KMS-11 (cell line): ENCODE data around the gene MSANTD1.

Experiments
- H2AFZ ChIP-seq: fragments of 200-600 bp; sonication (generic); 2 replicates; pipeline ENCODE4 v1.6.1; 2016; ENCODE audit warnings: antibody characterized with exemption, mixed run types, low read depth
- H3K27ac ChIP-seq: fragments of 200-600 bp; sonication (generic); 2 replicates; pipeline ENCODE4 v1.6.1; 2016; ENCODE audit warnings: mild to moderate bottlenecking, mixed run types
- H3K27me3 ChIP-seq: fragments of 200-600 bp; sonication (generic); 2 replicates; pipeline ENCODE4 v1.6.1; 2017; ENCODE audit warnings: mild to moderate bottlenecking, low read depth, mixed run types, moderate library complexity; ENCODE audit not compliant: insufficient read depth
- H3K36me3 ChIP-seq: fragments of 200-600 bp; sonication (generic); 2 replicates; pipeline ENCODE4 v1.6.1; 2017; ENCODE audit warnings: mild to moderate bottlenecking, mixed run types; ENCODE audit not compliant: insufficient read depth
- H3K4me1 ChIP-seq: fragments of 200-600 bp; sonication (generic); 2 replicates; pipeline ENCODE4 v1.6.1; 2016; ENCODE audit warnings: mild to moderate bottlenecking, low read depth, mixed run types; ENCODE audit not compliant: poor library complexity, severe bottlenecking
- H3K4me2 ChIP-seq: fragments of 200-600 bp; sonication (generic); 2 replicates; pipeline ENCODE4 v1.7.0; 2016; ENCODE audit warnings: mild to moderate bottlenecking, mixed run types
- H3K4me3 ChIP-seq: fragments of 200-600 bp; sonication (generic); IDR thresholded peaks from 2 replicates; pipeline ENCODE4 v1.6.1; 2017; ENCODE audit warnings: low read depth, low read length, mixed read lengths; ENCODE audit not compliant: insufficient read depth
- H3K79me2 ChIP-seq: fragments of 200-600 bp; sonication (generic); 2 replicates; pipeline ENCODE4 v1.6.1; 2016; ENCODE audit warnings: low read depth, mixed run types; ENCODE audit not compliant: insufficient read depth
- H3K9ac ChIP-seq: fragments of 200-600 bp; sonication (generic); 2 replicates; pipeline ENCODE4 v1.6.1; 2016; ENCODE audit warnings: mild to moderate bottlenecking, mixed run types
- H4K20me1 ChIP-seq: fragments of 200-600 bp; sonication (generic); 2 replicates; pipeline ENCODE4 v1.6.1; 2016; ENCODE audit warnings: mild to moderate bottlenecking, mixed run types; ENCODE audit not compliant: insufficient read depth
- TF ChIP-seq, protein P1 (sequence below): fragments of 200-600 bp; sonication (generic); conservative IDR thresholded peaks from 2 replicates; pipeline ENCODE4 v1.6.1; 2017; ENCODE audit warnings: low read depth, mild to moderate bottlenecking, antibody characterized with exemption, low read length, moderate library complexity, mixed read lengths

Gene MSANTD1

DNA sequence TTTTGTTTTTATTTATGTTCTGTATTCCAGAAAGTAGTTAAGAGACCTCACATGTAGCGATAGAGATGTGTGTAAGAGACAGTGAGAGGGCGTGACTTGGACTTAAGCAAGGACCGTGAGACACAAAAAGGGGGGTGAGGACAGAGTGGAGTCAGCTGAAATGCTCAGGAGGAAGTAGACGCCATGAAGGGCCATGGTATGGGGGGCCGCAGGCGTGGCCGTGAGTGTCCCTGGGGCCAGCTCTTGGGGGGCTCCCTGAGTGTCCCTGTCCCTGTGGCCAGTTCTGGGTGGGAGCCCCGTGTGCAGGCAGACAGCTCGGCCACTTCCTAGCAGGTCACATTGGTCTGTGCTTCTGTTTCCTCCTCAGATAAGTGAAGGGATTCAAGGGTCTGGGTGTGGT, 23.0 kb upstream of the MSANTD1 start:
- TF ChIP-seq, protein P1, sequence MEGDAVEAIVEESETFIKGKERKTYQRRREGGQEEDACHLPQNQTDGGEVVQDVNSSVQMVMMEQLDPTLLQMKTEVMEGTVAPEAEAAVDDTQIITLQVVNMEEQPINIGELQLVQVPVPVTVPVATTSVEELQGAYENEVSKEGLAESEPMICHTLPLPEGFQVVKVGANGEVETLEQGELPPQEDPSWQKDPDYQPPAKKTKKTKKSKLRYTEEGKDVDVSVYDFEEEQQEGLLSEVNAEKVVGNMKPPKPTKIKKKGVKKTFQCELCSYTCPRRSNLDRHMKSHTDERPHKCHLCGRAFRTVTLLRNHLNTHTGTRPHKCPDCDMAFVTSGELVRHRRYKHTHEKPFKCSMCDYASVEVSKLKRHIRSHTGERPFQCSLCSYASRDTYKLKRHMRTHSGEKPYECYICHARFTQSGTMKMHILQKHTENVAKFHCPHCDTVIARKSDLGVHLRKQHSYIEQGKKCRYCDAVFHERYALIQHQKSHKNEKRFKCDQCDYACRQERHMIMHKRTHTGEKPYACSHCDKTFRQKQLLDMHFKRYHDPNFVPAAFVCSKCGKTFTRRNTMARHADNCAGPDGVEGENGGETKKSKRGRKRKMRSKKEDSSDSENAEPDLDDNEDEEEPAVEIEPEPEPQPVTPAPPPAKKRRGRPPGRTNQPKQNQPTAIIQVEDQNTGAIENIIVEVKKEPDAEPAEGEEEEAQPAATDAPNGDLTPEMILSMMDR = no peak
- H3K9ac ChIP-seq = no peak overlapping the region
- H3K27ac ChIP-seq = no peak overlapping the region
- no peak overlapping the region for H3K4me3 ChIP-seq
- H3K79me2 ChIP-seq = no peaks in the 10 kb centered on the region
- no peaks in the 10 kb centered on the region for H3K4me1 ChIP-seq
- H4K20me1 ChIP-seq = no peaks in the 10 kb centered on the region
- no peak overlapping the region for H3K4me2 ChIP-seq
- H3K27me3 ChIP-seq = no peaks in the 10 kb centered on the region
- H3K36me3 ChIP-seq = no peaks in the 10 kb centered on the region
- no peak overlapping the region for H2AFZ ChIP-seq

DNA sequence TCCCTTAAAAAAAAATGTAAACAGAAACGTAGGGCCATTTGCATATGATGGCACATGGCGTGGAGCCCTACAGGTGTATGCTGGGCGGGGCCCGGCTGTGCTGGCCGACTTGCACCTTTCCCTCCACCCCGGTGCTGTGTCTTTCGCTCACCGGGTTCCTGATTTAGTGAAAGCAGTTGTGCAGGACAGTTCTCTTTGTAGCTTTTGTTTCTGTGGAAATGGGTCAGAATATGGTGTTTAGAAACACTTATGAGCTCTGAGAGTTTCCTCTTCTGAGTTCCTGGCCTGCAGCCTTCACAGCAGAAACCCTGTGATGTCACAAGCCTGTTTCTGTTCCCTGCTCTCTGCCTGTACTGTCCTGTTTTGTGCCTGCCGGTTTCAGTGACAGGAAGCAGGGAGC, 22.5 kb upstream of the MSANTD1 start:
- TF ChIP-seq, protein P1 = no peak
- Histone ChIP-seq H3K4me3 (no peak overlapping the region), H4K20me1 (no peaks in the 10 kb centered on the region), H3K4me2 (no peak overlapping the region), H3K4me1 (no peaks in the 10 kb centered on the region), H3K27me3 (no peaks in the 10 kb centered on the region), H2AFZ (no peak overlapping the region), H3K36me3 (no peaks in the 10 kb centered on the region), H3K9ac (no peak overlapping the region), H3K27ac (no peak overlapping the region), H3K79me2 (no peaks in the 10 kb centered on the region)

DNA sequence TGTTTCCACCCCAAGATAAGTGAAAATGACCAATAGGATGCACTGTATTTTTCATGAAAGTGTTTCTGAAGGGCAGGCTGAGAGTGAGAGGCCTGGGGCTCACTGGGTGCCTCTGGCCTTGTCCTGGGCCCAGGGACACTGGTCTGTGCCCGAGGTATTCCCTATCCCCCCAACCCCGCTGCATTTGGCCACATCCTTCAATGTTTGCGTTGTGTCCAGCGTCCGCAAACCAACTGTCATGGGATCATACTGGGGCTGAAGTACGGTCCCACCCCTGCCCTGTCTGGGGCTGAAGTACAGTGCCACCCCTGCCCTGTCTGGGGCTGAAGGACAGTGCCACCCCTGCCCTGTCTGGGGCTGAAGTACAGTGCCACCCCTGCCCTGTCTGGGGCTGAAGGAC, 22.0 kb upstream of the MSANTD1 start:
- Histone ChIP-seq H4K20me1 (no peaks in the 10 kb centered on the region), H3K4me1 (no peaks in the 10 kb centered on the region), H2AFZ (no peak overlapping the region), H3K36me3 (no peaks in the 10 kb centered on the region), H3K4me2 (no peak overlapping the region), H3K79me2 (no peaks in the 10 kb centered on the region), H3K9ac (no peak overlapping the region), H3K4me3 (no peak overlapping the region), H3K27ac (no peak overlapping the region), H3K27me3 (no peaks in the 10 kb centered on the region)
- TF ChIP-seq, protein P1 = no peak

DNA sequence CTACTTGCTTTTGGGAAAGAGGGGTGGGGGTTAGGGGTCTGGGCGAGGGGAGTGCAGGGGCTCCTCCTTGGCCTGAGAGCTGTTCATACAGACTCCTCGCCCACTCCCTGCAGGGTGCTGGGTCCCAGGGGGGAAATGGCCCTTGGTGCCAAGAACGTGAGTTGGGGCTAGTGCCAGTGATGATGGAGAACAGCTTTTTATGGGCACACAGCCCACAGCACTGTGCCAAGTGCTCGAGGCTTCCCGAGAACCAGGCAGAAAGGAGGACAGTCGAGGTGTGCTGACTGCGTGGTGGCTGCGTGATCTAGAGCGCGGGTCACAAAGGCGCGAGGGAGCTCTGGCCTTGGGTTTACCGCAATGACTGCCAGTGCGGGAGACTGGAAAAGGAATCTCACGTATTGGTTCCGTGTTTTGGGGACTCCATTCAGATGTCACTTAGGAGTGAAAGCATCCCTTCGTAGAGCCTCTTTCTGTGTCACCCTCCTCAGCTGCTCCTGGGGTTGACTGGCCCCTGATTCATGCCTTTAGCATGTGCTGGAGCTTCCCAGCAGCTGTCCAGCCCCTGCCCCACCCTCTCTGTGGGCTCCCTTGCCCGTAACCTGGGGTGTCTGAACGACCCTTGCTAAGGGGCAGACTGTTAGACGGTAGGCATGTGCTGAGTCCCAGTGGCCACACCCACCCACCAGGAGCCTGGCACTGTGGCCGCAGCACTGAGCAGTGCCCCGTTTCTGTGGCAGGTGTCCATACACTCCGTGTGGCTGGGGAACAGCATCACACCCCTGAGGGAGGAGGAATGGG, 20.9 kb upstream of the MSANTD1 start:
- H4K20me1 ChIP-seq = no peaks in the 10 kb centered on the region
- H3K27ac ChIP-seq = no peak overlapping the region
- H3K36me3 ChIP-seq = no peaks in the 10 kb centered on the region

More for the DNA sequence above, 20.9 kb upstream of the MSANTD1 start:
- Histone ChIP-seq H3K79me2 (no peaks in the 10 kb centered on the region), H3K4me1 (no peaks in the 10 kb centered on the region), H3K27me3 (no peaks in the 10 kb centered on the region), H3K4me3 (no peak overlapping the region), H2AFZ (no peak overlapping the region), H3K4me2 (no peak overlapping the region), H3K9ac (no peak overlapping the region)
- TF ChIP-seq, protein P1 = no peak
